ENCODE data around the gene ANK2. TPM values are rescaled to one million over a fixed set of nuclear protein-coding genes. Genes with fewer than 3 reads are reported as not detected.

ANK2 gene
- total RNA-seq, 4 donors from 2014 or later = 27.4 to 142 (median 47.2) TPM

GRCh38 chr4:113013751-113014150 lies 35.7 kb upstream of the ANK2 start:
- no peak for DNase-seq
- H3K36me3 ChIP-seq = no peaks in the 10 kb centered on the region
- H3K27ac ChIP-seq = no peak overlapping the region
- intact Hi-C loops (cut with DNase I; ENCODE audit: low total_unique reads) = no loop called here
- H3K27me3 ChIP-seq = no peaks in the 10 kb centered on the region
- H3K4me3 ChIP-seq = no peak overlapping the region
- TF ChIP-seq POLR2A (IDR thresholded peaks at IDR 0.05) (no peak), CTCF (IDR thresholded peaks at IDR 0.05) (no peak)
- H3K9me3 ChIP-seq = no peaks in the 10 kb centered on the region
- H3K4me1 ChIP-seq = no peaks in the 10 kb centered on the region

- no peak for TF ChIP-seq POLR2A (IDR thresholded peaks at IDR 0.05)
- no peak for TF ChIP-seq CTCF (IDR thresholded peaks at IDR 0.05)
- no peaks in the 10 kb centered on the region for H3K27me3 ChIP-seq
- no peak overlapping the region for H3K4me3 ChIP-seq
- intact Hi-C loops (cut with DNase I; ENCODE audit: low total_unique reads) = no loop called here
- no peak overlapping the region for H3K27ac ChIP-seq
- no peak for DNase-seq
- H3K9me3 ChIP-seq = no peaks in the 10 kb centered on the region
- no peaks in the 10 kb centered on the region for H3K36me3 ChIP-seq
- no peaks in the 10 kb centered on the region for H3K4me1 ChIP-seq
Observed at GRCh38 chr4:113016377-113016776, 33.1 kb upstream of the ANK2 start.

GRCh38 chr4:113020966-113021365 lies 28.5 kb upstream of the ANK2 start:
- no peak for DNase-seq
- intact Hi-C loops (cut with DNase I; ENCODE audit: low total_unique reads) = no loop called here
- Histone ChIP-seq H3K4me3 (no peak overlapping the region), H3K27ac (no peak overlapping the region), H3K9me3 (no peaks in the 10 kb centered on the region), H3K36me3 (no peaks in the 10 kb centered on the region), H3K4me1 (no peaks in the 10 kb centered on the region), H3K27me3 (no peaks in the 10 kb centered on the region)
- TF ChIP-seq CTCF (IDR thresholded peaks at IDR 0.05) (no peak), POLR2A (IDR thresholded peaks at IDR 0.05) (no peak)

DNA sequence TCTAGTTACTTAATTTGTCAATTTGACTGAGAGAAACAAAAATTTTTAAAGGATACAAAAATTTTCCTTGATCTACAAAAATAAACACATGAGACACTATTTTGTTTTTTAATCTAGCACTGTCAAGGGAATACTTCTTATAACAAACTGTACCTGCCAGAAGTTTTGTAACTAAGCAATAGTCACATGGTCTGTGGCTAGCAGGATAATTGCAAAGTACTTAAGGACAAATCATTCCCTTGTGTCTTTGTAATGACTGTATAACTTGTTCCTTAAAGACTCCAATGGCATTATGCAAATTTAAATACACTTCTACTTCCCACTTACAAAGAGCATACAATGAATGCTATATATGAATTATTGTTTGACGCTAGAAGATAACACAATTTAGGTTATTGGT lies 25.1 kb upstream of the ANK2 start:
- no peak for TF ChIP-seq POLR2A (IDR thresholded peaks at IDR 0.05)
- no peak for TF ChIP-seq CTCF (IDR thresholded peaks at IDR 0.05)
- Histone ChIP-seq H3K36me3 (no peaks in the 10 kb centered on the region), H3K27me3 (no peaks in the 10 kb centered on the region)

GRCh38 chr4:113025416-113025815 lies 24.0 kb upstream of the ANK2 start:
- intact Hi-C loops (cut with DNase I; ENCODE audit: low total_unique reads) = no loop called here
- DNase-seq = no peak
- Histone ChIP-seq H3K27me3 (no peaks in the 10 kb centered on the region), H3K4me1 (no peaks in the 10 kb centered on the region), H3K4me3 (no peak overlapping the region), H3K27ac (no peak overlapping the region), H3K9me3 (no peaks in the 10 kb centered on the region), H3K36me3 (no peaks in the 10 kb centered on the region)
- no peak for TF ChIP-seq CTCF (IDR thresholded peaks at IDR 0.05)
- no peak for TF ChIP-seq POLR2A (IDR thresholded peaks at IDR 0.05)

More for the DNA sequence above, 25.1 kb upstream of the ANK2 start:
- H3K4me3 ChIP-seq = no peak overlapping the region
- no peak overlapping the region for H3K27ac ChIP-seq
- intact Hi-C loops (cut with DNase I; ENCODE audit: low total_unique reads) = no loop called here
- no peaks in the 10 kb centered on the region for H3K9me3 ChIP-seq
- DNase-seq = no peak
- H3K4me1 ChIP-seq = no peaks in the 10 kb centered on the region

All from uterus (tissue), 4 donors.